ENCODE data around the gene GNAZ.

Gene GNAZ

DNA sequence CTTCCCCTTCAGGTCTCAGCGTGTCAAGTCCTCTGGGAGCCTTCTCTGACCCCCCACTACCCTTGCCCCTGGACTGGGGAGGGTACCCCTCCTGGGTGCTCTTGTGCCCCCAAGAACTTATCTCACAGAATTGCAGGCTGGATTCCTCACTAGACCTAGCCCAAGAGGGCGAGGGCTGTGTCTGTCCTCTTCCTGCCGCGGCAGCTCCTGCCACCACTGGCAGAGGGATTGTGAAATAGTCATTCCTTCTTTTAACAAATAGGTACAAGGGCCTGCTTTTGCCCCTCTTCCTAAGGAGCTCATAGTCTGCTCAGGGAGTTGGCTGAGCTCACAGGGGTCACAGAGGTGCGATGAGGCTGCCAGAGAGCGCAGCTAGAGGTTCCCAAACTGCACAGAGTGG is 80.4 kb downstream of the GNAZ start:
- H3K9me2 ChIP-seq (replicated peaks; ENCODE audit: control insufficient read depth, low read length) = no peaks in the 10 kb centered on the region
- H3K27ac ChIP-seq (ENCODE audit: low read depth, low read length) = no peak overlapping the region
- H3K9me3 ChIP-seq (ENCODE audit: control insufficient read depth, insufficient read depth, low read length) = no peaks in the 10 kb centered on the region
- H3K36me3 ChIP-seq (ENCODE audit: control insufficient read depth, low read length) = no peaks in the 10 kb centered on the region
- TF ChIP-seq, protein P1, sequence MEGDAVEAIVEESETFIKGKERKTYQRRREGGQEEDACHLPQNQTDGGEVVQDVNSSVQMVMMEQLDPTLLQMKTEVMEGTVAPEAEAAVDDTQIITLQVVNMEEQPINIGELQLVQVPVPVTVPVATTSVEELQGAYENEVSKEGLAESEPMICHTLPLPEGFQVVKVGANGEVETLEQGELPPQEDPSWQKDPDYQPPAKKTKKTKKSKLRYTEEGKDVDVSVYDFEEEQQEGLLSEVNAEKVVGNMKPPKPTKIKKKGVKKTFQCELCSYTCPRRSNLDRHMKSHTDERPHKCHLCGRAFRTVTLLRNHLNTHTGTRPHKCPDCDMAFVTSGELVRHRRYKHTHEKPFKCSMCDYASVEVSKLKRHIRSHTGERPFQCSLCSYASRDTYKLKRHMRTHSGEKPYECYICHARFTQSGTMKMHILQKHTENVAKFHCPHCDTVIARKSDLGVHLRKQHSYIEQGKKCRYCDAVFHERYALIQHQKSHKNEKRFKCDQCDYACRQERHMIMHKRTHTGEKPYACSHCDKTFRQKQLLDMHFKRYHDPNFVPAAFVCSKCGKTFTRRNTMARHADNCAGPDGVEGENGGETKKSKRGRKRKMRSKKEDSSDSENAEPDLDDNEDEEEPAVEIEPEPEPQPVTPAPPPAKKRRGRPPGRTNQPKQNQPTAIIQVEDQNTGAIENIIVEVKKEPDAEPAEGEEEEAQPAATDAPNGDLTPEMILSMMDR (IDR thresholded peaks at IDR 0.05; ENCODE audit: low read depth, low read length, poor library complexity, severe bottlenecking) = no peak
- TF ChIP-seq EZH2phosphoT487 (IDR thresholded peaks at IDR 0.05; ENCODE audit: borderline replicate concordance, low read length) = no peak
- no peak overlapping the region for H3K4me3 ChIP-seq (ENCODE audit: low read length)
- H3K4me2 ChIP-seq (ENCODE audit: low read length) = no peak overlapping the region
- no peaks in the 10 kb centered on the region for H3K27me3 ChIP-seq (ENCODE audit: control insufficient read depth, low read length)
- H3F3A ChIP-seq (ENCODE audit: control insufficient read depth, insufficient read depth) = no peaks in the 10 kb centered on the region
- H4K20me1 ChIP-seq (ENCODE audit: control insufficient read depth, insufficient read depth, low read depth, low read length) = no peaks in the 10 kb centered on the region
- H3K79me2 ChIP-seq (ENCODE audit: control insufficient read depth, low read length) = no peaks in the 10 kb centered on the region
- H3K4me1 ChIP-seq (ENCODE audit: control insufficient read depth, low read length) = peaks cover 26% of the 10 kb centered on the region

DNA sequence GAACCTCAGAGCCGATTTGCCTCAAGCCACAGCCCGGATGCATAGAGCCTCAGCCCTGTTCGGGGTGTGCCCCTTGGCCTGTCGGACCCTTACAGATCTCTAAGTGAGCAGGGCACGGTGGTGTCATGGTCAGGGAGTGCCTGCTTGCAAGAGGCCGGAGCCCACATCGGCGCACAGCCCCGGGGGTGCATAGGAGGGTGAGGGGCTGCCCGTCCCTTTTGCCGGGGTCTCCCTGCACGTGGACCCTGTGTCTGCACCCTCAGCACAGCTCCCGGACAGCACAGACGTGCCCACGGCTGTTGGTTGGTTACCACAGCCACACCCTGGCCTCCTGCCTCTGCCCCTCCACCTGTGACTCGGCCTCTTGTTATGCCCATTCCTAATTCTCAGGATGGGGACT is 81.5 kb downstream of the GNAZ start:
- Histone ChIP-seq H3K27me3 (ENCODE audit: control insufficient read depth, low read length) (no peaks in the 10 kb centered on the region), H4K20me1 (ENCODE audit: control insufficient read depth, insufficient read depth, low read depth, low read length) (no peaks in the 10 kb centered on the region), H3K36me3 (ENCODE audit: control insufficient read depth, low read length) (no peaks in the 10 kb centered on the region), H3F3A (ENCODE audit: control insufficient read depth, insufficient read depth) (no peaks in the 10 kb centered on the region), H3K9me2 (replicated peaks; ENCODE audit: control insufficient read depth, low read length) (no peaks in the 10 kb centered on the region), H3K79me2 (ENCODE audit: control insufficient read depth, low read length) (no peaks in the 10 kb centered on the region), H3K27ac (ENCODE audit: low read depth, low read length) (no peak overlapping the region), H3K9me3 (ENCODE audit: control insufficient read depth, insufficient read depth, low read length) (no peaks in the 10 kb centered on the region), H3K4me2 (ENCODE audit: low read length) (no peak overlapping the region), H3K4me1 (ENCODE audit: control insufficient read depth, low read length) (peaks cover 17% of the 10 kb centered on the region), H3K4me3 (ENCODE audit: low read length) (no peak overlapping the region)
- TF ChIP-seq, protein P1 (IDR thresholded peaks at IDR 0.05; ENCODE audit: low read depth, low read length, poor library complexity, severe bottlenecking) = no peak
- TF ChIP-seq EZH2phosphoT487 (IDR thresholded peaks at IDR 0.05; ENCODE audit: borderline replicate concordance, low read length) = no peak

DNA sequence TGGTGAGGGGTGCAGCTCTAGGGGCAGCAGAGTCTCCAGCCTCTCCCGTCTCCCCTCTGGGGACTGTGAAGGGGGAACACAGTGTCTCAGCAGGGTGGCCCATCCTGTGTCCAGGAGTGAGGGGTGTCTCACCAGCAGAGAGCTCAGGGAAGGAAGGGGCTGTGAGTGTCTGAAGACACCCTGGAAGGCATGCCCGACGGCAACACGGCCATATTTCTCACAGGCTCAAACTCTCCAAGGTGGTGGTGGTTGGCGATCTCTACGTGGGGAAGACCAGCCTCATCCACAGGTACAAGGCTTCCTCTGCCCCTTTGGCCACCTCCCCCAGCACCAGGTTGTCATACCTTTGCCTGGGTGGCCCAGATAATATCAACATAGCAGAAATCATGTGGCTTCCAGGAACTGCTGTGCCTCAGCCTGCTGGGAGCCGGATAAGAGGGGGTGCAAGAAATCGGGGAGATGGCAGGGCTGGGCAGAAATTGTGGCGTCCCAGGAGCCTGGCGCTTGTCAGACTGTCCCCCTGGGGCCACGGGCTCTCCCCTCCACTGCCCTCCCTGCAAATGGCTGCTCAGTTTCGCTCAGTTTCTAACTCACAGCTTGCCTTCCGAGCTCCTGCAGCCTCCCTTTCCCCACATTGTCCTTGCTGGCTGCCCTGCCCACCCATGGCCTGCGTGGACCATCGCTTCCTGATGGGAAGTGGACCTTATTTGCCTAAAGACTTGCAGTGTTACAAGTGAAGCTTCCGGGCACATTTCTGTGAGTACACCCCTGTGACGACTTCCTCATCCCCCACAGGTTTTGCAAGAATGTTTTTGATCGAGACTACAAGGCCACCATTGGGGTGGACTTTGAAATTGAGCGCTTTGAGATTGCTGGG is 82.2 kb downstream of the GNAZ start:
- no peaks in the 10 kb centered on the region for H3F3A ChIP-seq (ENCODE audit: control insufficient read depth, insufficient read depth)
- H3K27me3 ChIP-seq (ENCODE audit: control insufficient read depth, low read length) = no peaks in the 10 kb centered on the region
- H4K20me1 ChIP-seq (ENCODE audit: control insufficient read depth, insufficient read depth, low read depth, low read length) = no peaks in the 10 kb centered on the region
- H3K79me2 ChIP-seq (ENCODE audit: control insufficient read depth, low read length) = no peaks in the 10 kb centered on the region
- H3K36me3 ChIP-seq (ENCODE audit: control insufficient read depth, low read length) = no peaks in the 10 kb centered on the region
- H3K9me3 ChIP-seq (ENCODE audit: control insufficient read depth, insufficient read depth, low read length) = no peaks in the 10 kb centered on the region
- H3K4me1 ChIP-seq (ENCODE audit: control insufficient read depth, low read length) = peaks cover 17% of the 10 kb centered on the region
- H3K27ac ChIP-seq (ENCODE audit: low read depth, low read length) = peak overlapping the region; percentile 52
- peak overlapping the region; percentile 76 for H3K4me2 ChIP-seq (ENCODE audit: low read length)
- H3K4me3 ChIP-seq (ENCODE audit: low read length) = peak overlapping the region; percentile 65
- TF ChIP-seq EZH2phosphoT487 (IDR thresholded peaks at IDR 0.05; ENCODE audit: borderline replicate concordance, low read length) = no peak
- TF ChIP-seq, protein P1 (IDR thresholded peaks at IDR 0.05; ENCODE audit: low read depth, low read length, poor library complexity, severe bottlenecking) = no peak
- H3K9me2 ChIP-seq (replicated peaks; ENCODE audit: control insufficient read depth, low read length) = no peaks in the 10 kb centered on the region
